DND-41 (cell line): ENCODE results near the gene TSPEAR.

Source experiments
- ATAC-seq: fragments of 200-7000 bp; cut with Tn5 transposase; 3 replicates; pipeline ENCODE4 v1.9.1; 2021; ENCODE audit warnings: low read depth; ENCODE audit not compliant: insufficient read depth
- DNase-seq: peaks from one replicate; pipeline ENCODE4 v3.0.0-alpha.2; 2020
- H2AFZ ChIP-seq: 2 replicates; pipeline ENCODE4 v1.6.0; 2012; ENCODE audit warnings: low read depth, low read length
- H3K27ac ChIP-seq: 2 replicates; pipeline ENCODE4 v1.5.1; 2012; ENCODE audit warnings: low read length, inconsistent platforms
- H3K27me3 ChIP-seq: fragments of 200-600 bp; sonication (generic); 2 replicates; pipeline ENCODE4 v1.6.0; 2012; ENCODE audit warnings: low read length, mild to moderate bottlenecking, inconsistent platforms; ENCODE audit not compliant: insufficient read depth, poor library complexity
- H3K36me3 ChIP-seq: 2 replicates; pipeline ENCODE4 v1.5.1; 2012; ENCODE audit warnings: low read length, inconsistent platforms; ENCODE audit not compliant: insufficient read depth
- H3K4me1 ChIP-seq: 2 replicates; pipeline ENCODE4 v1.5.1; 2012; ENCODE audit warnings: mild to moderate bottlenecking, low read length; ENCODE audit not compliant: insufficient read depth
- H3K4me2 ChIP-seq: 2 replicates; pipeline ENCODE4 v1.6.0; 2012; ENCODE audit warnings: mild to moderate bottlenecking, moderate library complexity, low read length, inconsistent platforms; ENCODE audit not compliant: insufficient read depth
- H3K4me3 ChIP-seq, 2 experiments: fragments of 200-600 bp in 1 of 2; shearing (Covaris generic) in 1 of 2; 2 replicates each; pipeline ENCODE4 v1.5.1; 2012 to 2016; ENCODE audit warnings: inconsistent platforms in 2 of 2, low read length in 2 of 2, mild to moderate bottlenecking in 2 of 2, low read depth in 1 of 2, moderate library complexity in 1 of 2
- H3K79me2 ChIP-seq: 2 replicates; pipeline ENCODE4 v1.6.0; 2012; ENCODE audit warnings: low read length, inconsistent platforms; ENCODE audit not compliant: insufficient read depth
- H3K9ac ChIP-seq: 2 replicates; pipeline ENCODE4 v1.6.0; 2012; ENCODE audit warnings: low read depth, mild to moderate bottlenecking, inconsistent platforms, low read length, moderate library complexity
- H3K9me3 ChIP-seq: 2 replicates; pipeline ENCODE4 v1.5.1; 2012; ENCODE audit warnings: low read length, moderate library complexity, mild to moderate bottlenecking, inconsistent platforms; ENCODE audit not compliant: insufficient read depth, severe bottlenecking
- H4K20me1 ChIP-seq: 2 replicates; pipeline ENCODE4 v1.6.0; 2012; ENCODE audit warnings: low read length; ENCODE audit not compliant: insufficient read depth
- CTCF ChIP-seq: IDR thresholded peaks from 2 replicates; pipeline ENCODE4 v1.5.1; 2012; ENCODE audit warnings: borderline replicate concordance, low read length, moderate library complexity, mild to moderate bottlenecking; ENCODE audit not compliant: poor library complexity, severe bottlenecking; ENCODE audit errors: extremely low read depth
- EZH2 ChIP-seq: IDR thresholded peaks from 3 replicates; pipeline ENCODE4 v1.6.1; 2012; ENCODE audit warnings: borderline replicate concordance, low read depth, mild to moderate bottlenecking, moderate library complexity, low read length, inconsistent platforms; ENCODE audit not compliant: severe bottlenecking

TSPEAR gene

GRCh38 chr21:44522753-44523204 is 188.6 kb downstream of the TSPEAR start:
- Histone ChIP-seq H3K36me3 (no peaks in the 10 kb centered on the region), H3K79me2 (no peaks in the 10 kb centered on the region), H3K4me3 (no peak overlapping the region), H3K4me2 (no peak overlapping the region), H3K27me3 (no peaks in the 10 kb centered on the region), H2AFZ (no peak overlapping the region), H3K9me3 (no peaks in the 10 kb centered on the region), H3K27ac (no peak overlapping the region), H4K20me1 (no peaks in the 10 kb centered on the region), H3K4me1 (no peaks in the 10 kb centered on the region), H3K9ac (no peak overlapping the region)
- ATAC-seq: no peak
- no peak for DNase-seq
- no peak for TF ChIP-seq CTCF
- TF ChIP-seq EZH2: no peak

- Histone ChIP-seq H3K36me3 (no peaks in the 10 kb centered on the region), H3K4me2 (no peak overlapping the region), H3K27ac (no peak overlapping the region), H3K4me1 (no peaks in the 10 kb centered on the region), H3K4me3 (no peak overlapping the region), H3K79me2 (no peaks in the 10 kb centered on the region), H4K20me1 (no peaks in the 10 kb centered on the region), H3K9me3 (no peaks in the 10 kb centered on the region), H3K27me3 (no peaks in the 10 kb centered on the region), H3K9ac (no peak overlapping the region), H2AFZ (no peak overlapping the region)
- no peak for TF ChIP-seq CTCF
- TF ChIP-seq EZH2: no peak
- DNase-seq (no peak), ATAC-seq (no peak)
These were observed 189.2 kb downstream of the TSPEAR start for GRCh38 chr21:44521928-44522752.

GRCh38 chr21:44521301-44521927 is 190.0 kb downstream of the TSPEAR start:
- Histone ChIP-seq H3K4me2 (no peak overlapping the region), H4K20me1 (no peaks in the 10 kb centered on the region), H3K36me3 (no peaks in the 10 kb centered on the region), H3K4me1 (no peaks in the 10 kb centered on the region), H3K79me2 (no peaks in the 10 kb centered on the region), H3K27me3 (no peaks in the 10 kb centered on the region), H3K4me3 (no peak overlapping the region), H3K9ac (no peak overlapping the region), H2AFZ (no peak overlapping the region), H3K9me3 (no peaks in the 10 kb centered on the region), H3K27ac (no peak overlapping the region)
- ATAC-seq: no peak
- DNase-seq: no peak
- TF ChIP-seq EZH2: no peak
- TF ChIP-seq CTCF: no peak
